GM20431 (cell line): ENCODE data around the gene GAN.

Experiments used
- in situ Hi-C: fragments of 300-500 bp; cut with MseI, MboI; formaldehyde crosslinking; loops from one replicate; pipeline ENCODE4 v1.15.0; 2020; ENCODE audit warnings: low sequenced_read_pairs; ENCODE audit not compliant: unreplicated experiment

GAN gene

GRCh38 chr16:81314603-81315270, at the start of gene GAN:
Gene GAN, plus strand, starts transcription at chr16:81314962. Its CDS starts 152 bp downstream, at chr16:81315114.
- in situ Hi-C loops = no loop called here

DNA sequence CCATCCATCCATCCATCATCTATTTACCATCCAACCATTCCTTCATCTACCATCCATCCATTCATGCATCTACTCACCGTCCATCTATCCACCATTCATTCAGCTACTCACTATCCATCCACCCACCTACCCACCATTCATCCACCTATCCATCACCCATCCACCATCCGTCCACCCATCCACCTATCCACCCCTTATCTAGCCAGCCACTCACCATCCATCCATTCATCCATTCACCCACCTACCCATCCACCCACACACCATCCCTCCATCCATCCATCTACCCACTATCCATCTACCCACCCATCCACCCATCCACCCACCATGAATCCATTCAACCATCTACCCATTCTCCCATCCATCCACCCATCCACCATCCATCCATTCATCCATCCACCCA, 49.7 kb upstream of the GAN start:
- in situ Hi-C loops = no loop called here

- in situ Hi-C loops = no loop called here
Measured at GRCh38 chr16:81265658-81266451, 48.9 kb upstream of the GAN start.

- in situ Hi-C loops = no loop called here
Measured at GRCh38 chr16:81266680-81267095, 48.1 kb upstream of the GAN start.

GRCh38 chr16:81268509-81268908, 46.3 kb upstream of the GAN start:
- in situ Hi-C loops = no loop called here

- in situ Hi-C loops = no loop called here
Measured at GRCh38 chr16:81273223-81273950, 41.4 kb upstream of the GAN start.

DNA sequence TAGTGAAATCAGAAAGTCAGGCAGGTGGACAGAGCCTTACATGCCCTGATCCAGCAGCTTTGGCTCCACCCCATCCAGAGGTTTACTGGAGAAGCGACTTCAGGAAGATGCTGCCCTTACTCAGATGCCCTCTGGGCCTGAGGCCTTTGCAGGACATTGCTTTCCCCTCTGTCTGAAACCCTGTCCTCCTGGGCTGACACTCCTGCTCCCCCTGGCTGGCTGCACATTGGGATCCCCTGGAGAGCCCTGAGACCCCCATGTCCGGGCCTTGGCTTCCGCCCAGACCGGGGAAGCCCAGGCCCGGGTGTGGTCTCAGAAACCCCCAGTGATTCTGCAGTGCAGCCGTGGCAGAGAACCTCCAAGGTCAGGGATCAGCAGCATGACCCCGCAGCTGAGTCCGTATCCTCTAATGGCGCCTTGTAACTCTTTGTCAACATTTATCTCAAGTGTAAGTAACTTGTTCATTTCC, 39.7 kb upstream of the GAN start:
- in situ Hi-C loops = no loop called here

DNA sequence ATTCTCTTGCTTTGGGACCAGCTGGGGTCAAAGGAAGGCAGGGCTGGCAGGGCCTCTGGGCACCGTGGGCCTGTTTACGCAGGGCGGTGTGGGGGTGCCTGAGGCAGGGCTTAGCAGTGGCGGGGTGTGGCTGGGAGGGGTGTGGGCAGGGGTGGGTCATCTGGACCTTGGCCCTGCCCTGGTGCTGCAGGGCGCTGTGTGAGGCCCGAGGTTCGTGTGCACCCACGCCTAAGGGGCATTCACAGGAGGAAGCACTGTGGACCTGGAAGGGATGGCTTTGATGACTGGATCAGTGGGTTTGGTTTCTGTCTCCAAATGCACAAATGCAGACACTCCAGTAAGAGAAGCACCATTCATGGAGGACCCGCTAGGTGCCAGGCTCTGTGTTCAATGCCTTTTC, 39.0 kb upstream of the GAN start:
- in situ Hi-C loops = no loop called here

- in situ Hi-C loops = no loop called here
Measured at GRCh38 chr16:81276323-81276722, 38.4 kb upstream of the GAN start.

DNA sequence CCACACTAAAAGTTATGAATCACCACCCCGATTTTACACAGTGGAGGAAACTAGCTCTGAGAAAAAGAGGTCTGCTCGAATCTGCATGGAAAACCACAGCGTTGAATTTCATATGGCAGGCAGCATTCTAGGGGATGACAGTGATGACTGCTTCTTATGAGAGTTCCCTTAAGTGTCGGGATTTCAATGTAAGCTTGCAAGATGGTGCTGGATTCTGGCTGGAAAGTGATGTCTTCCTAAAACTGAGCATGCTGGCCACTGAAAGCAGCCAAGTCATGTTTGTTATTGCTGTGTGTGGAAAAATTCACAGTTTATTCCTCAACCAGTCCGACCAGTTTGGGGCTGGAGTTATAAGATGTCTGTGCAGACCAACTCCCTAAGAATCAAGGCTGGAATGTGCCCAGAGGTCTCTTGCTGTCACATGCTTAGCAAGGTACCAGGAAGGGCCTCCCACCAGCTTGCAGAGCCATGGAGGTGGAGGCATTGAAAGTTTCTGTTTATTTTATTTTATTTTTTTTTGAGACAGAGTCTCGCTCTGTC, 37.2 kb upstream of the GAN start:
- in situ Hi-C loops = no loop called here

GRCh38 chr16:81278526-81278925, 36.2 kb upstream of the GAN start:
- in situ Hi-C loops = no loop called here

DNA sequence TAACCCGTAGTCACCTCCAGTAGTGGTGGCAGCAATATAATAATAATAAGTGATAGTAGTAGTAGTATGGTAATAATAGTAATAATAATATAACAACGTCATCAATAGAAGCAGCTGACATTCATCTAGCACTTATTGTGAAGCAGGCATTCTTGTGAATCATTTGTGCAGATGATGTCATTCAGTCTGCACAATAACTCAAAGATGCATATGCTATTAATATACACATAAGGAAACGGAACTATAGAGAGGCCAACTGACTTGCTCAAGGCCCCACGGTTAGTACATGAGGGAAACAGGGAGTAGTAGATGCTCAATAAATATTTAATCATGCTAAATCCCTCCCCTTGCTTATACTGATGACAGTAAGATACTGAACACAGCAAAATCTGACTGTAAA, 35.4 kb upstream of the GAN start:
- in situ Hi-C loops = no loop called here

GRCh38 chr16:81280393-81280792, 34.4 kb upstream of the GAN start:
- in situ Hi-C loops = no loop called here

DNA sequence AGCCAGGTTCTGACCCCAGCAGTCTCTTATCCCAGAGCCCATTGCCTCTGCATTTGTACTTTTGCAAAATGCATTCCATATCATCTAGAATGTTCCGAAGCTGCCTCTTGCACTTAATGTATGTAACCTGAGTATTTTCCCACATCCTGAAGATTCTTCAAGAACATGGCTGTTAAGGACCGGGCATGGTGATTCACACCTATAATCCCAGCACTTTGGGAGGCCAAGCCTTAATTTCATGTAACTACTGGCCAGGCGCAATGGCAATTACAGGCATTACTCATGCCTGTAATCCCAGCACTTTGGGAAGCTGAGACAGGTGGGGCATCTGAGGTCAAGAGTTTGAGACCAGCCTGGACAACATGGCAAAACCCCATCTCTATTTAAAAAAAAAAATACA, 31.7 kb upstream of the GAN start:
- in situ Hi-C loops = no loop called here

DNA sequence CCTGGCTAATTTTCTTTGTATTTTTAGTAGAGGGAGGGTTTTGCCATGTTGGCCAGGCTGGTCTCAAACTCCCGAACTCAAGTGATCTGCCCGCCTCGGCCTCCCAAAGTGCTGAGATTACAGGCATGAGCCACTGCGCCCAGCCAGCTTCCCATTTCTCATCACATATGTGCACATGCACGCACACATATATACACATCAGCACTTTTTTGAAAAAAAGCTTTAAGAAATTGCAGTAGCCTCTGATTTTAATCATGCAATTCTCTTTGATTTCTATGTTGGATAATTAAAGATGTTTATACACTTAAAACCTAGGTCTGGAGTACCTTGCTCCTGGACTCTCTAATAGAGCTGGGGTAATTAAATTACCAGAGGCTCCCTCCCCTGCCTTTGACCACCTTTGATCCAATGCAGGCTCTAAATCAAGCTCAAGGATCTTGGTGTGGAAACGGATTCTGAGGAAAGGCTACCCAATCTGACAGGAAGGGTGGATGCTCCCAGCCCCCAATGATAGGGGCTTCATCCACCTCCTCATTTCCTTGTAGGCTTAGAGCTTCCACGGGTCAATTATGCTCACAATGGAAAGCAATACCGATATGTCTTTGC, 29.7 kb upstream of the GAN start:
- in situ Hi-C loops = no loop called here

DNA sequence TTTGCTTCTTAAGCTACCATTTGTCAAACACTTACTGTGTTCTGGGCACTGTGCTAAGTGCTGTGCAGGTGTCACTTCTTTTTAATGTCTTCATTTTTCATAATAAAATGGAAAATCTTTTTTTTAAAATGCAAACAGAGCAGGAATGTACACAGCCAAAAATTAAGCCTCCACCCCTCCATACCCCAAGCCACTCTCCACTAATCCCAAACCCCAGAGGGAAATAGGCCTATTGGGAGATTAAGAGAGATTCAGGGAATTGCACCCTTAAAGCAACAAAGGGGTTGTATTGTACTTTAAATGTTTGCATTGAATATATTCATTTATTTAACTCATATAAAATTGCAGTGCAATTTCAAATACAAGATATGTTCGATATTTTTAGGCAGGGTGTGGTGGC, 28.6 kb upstream of the GAN start:
- in situ Hi-C loops = no loop called here

- in situ Hi-C loops = no loop called here
Measured at GRCh38 chr16:81291117-81291516, 23.6 kb upstream of the GAN start.

DNA sequence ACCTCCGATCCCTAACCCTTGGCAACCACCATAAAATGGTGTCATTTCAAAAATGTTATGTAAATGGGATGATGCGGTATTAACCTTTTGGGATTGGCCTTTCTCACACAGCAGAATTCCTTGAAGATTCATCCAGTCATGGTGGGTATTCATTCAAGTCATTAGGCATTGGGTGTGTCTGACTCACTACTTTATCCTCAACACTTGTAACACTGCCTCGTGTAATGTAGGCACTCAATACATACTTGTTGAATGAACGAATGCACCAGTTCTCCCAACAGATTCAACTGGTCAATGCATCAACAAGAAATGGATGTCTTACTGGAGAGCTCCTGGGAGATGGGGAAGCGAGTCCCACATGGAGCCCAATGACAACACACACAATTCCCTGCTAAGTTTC, 21.8 kb upstream of the GAN start:
- in situ Hi-C loops = no loop called here

GRCh38 chr16:81293909-81294802, 20.6 kb upstream of the GAN start:
- in situ Hi-C loops = no loop called here
